Cortex of kidney (tissue), 1 donor: Measurements from ENCODE around the gene AMY1B.
"Not testable (repeated sequence)": the region's sequence is repeated elsewhere in the genome, so short reads cannot be mapped to it uniquely, and the experiment has no call there.

Experiments used
- DNase-seq: peaks from one replicate; lab custom pipeline; 2025; lab: John Stamatoyannopoulos, UW

Gene AMY1B

GRCh38 chr1:103696110-103696509 is at the start of gene AMY1B:
AMY1B (minus strand) TSS chr1:103696210; CDS start chr1:103695639, 571 bp downstream.
- DNase-seq = not testable (repeated sequence)

- DNase-seq = not testable (repeated sequence)
Observed at GRCh38 chr1:103745040-103745439, 49.0 kb upstream of the AMY1B start.

GRCh38 chr1:103744449-103744848 is 48.4 kb upstream of the AMY1B start:
- not testable (repeated sequence) for DNase-seq

- not testable (repeated sequence) for DNase-seq
Observed at GRCh38 chr1:103738031-103738430, 42.0 kb upstream of the AMY1B start.

- DNase-seq = not testable (repeated sequence)
Observed at GRCh38 chr1:103735334-103735733, 39.3 kb upstream of the AMY1B start.

- DNase-seq = not testable (repeated sequence)
Observed at GRCh38 chr1:103721473-103721872, 25.5 kb upstream of the AMY1B start.

GRCh38 chr1:103717404-103717803 is 21.4 kb upstream of the AMY1B start:
- not testable (repeated sequence) for DNase-seq

GRCh38 chr1:103710381-103710780 is 14.4 kb upstream of the AMY1B start:
- not testable (repeated sequence) for DNase-seq

GRCh38 chr1:103707670-103708069 is 11.7 kb upstream of the AMY1B start:
- not testable (repeated sequence) for DNase-seq

- DNase-seq = not testable (repeated sequence)
Observed at GRCh38 chr1:103701256-103701655, 5.2 kb upstream of the AMY1B start.

GRCh38 chr1:103700669-103701068 is 4.7 kb upstream of the AMY1B start:
- not testable (repeated sequence) for DNase-seq

- not testable (repeated sequence) for DNase-seq
Observed at GRCh38 chr1:103697430-103697829, 1.4 kb upstream of the AMY1B start.

- DNase-seq = not testable (repeated sequence)
Observed at GRCh38 chr1:103676335-103676734, 19.7 kb downstream of the AMY1B start.

- not testable (repeated sequence) for DNase-seq
Observed at GRCh38 chr1:103655460-103655859, 40.5 kb downstream of the AMY1B start, which contains the start of gene AMY1A. AMY1A (plus strand) TSS chr1:103655760; CDS start chr1:103656331, 571 bp downstream.

- DNase-seq = not testable (repeated sequence)
Observed at GRCh38 chr1:103654133-103654532, 41.9 kb downstream of the AMY1B start.

- DNase-seq = not testable (repeated sequence)
Observed at GRCh38 chr1:103650889-103651288, 45.1 kb downstream of the AMY1B start.

- DNase-seq = not testable (repeated sequence)
Observed at GRCh38 chr1:103650305-103650704, 45.7 kb downstream of the AMY1B start.

GRCh38 chr1:103643908-103644307 is 52.1 kb downstream of the AMY1B start:
- DNase-seq = not testable (repeated sequence)

GRCh38 chr1:103641194-103641593 is 54.8 kb downstream of the AMY1B start:
- not testable (repeated sequence) for DNase-seq
